CD14-positive monocyte (primary cell): ENCODE data around the gene TTBK1. TPM values are rescaled to one million over a fixed set of nuclear protein-coding genes. Genes with fewer than 3 reads are reported as not detected.

ENCODE experiments used
- DNase-seq, 3 donors: peaks; one replicate each; pipeline ENCODE4 v3.0.0-alpha.2; 2011 to 2022
- H2AFZ ChIP-seq: 2 replicates; pipeline ENCODE4 v1.6.0; 2012; ENCODE audit warnings: mild to moderate bottlenecking, low read depth, low read length, inconsistent platforms; ENCODE audit not compliant: insufficient read depth, poor library complexity, severe bottlenecking
- H3K27ac ChIP-seq, 2 donors: 1 replicate in 1 of 2; 2 replicates in 1 of 2; pipeline ENCODE4 v1.5.1; 2012 to 2013; ENCODE audit warnings: low read length in 2 of 2, control low read depth in 1 of 2, inconsistent platforms in 1 of 2, low read depth in 1 of 2, mild to moderate bottlenecking in 1 of 2
- H3K27me3 ChIP-seq, 2 donors: one replicate each; pipeline versions ENCODE4 v1.6.0 to v1.6.1; 2011 to 2013; ENCODE audit warnings: low read length in 2 of 2; ENCODE audit not compliant: control insufficient read depth in 2 of 2, insufficient read depth in 2 of 2
- H3K36me3 ChIP-seq, 2 donors: replicated peaks in 1 of 2; 1 replicate in 1 of 2; 2 replicates in 1 of 2; pipeline versions ENCODE4 v1.5.1 to v1.6.1; 2012 to 2013; ENCODE audit warnings: low read length in 2 of 2, control low read depth in 1 of 2, inconsistent platforms in 1 of 2, mild to moderate bottlenecking in 1 of 2; ENCODE audit not compliant: insufficient read depth in 2 of 2, control insufficient read depth in 1 of 2
- H3K4me1 ChIP-seq, 2 donors: 1 replicate in 1 of 2; 2 replicates in 1 of 2; pipeline versions ENCODE4 v1.5.1 to v1.6.1; 2012 to 2013; ENCODE audit warnings: low read length in 2 of 2, control low read depth in 1 of 2, inconsistent platforms in 1 of 2, mild to moderate bottlenecking in 1 of 2, moderate library complexity in 1 of 2; ENCODE audit not compliant: insufficient read depth in 2 of 2, control insufficient read depth in 1 of 2
- H3K4me2 ChIP-seq: replicated peaks from 2 replicates; pipeline ENCODE3; 2012; ENCODE audit warnings: low read length, moderate library complexity, mild to moderate bottlenecking; ENCODE audit not compliant: poor library complexity, severe bottlenecking; ENCODE audit errors: extremely low read depth
- H3K4me3 ChIP-seq, 3 experiments: fragments of 200-600 bp in 1 of 3; sonication (generic) in 1 of 3; replicated peaks in 1 of 3; 1 replicate in 2 of 3; 2 replicates in 1 of 3; pipeline ENCODE4 v1.5.1; 2011 to 2013; ENCODE audit warnings: low read length in 3 of 3, mild to moderate bottlenecking in 3 of 3, control low read depth in 2 of 3, low read depth in 2 of 3, inconsistent platforms in 1 of 3, moderate library complexity in 1 of 3
- H3K79me2 ChIP-seq: 2 replicates; pipeline ENCODE4 v1.6.0; 2012; ENCODE audit warnings: mild to moderate bottlenecking, control low read depth, inconsistent platforms, low read length, moderate library complexity; ENCODE audit not compliant: insufficient read depth
- H3K9ac ChIP-seq: 2 replicates; pipeline ENCODE4 v1.6.0; 2017; ENCODE audit warnings: low read length, mild to moderate bottlenecking; ENCODE audit not compliant: insufficient read depth, poor library complexity, severe bottlenecking
- H3K9me3 ChIP-seq, 2 donors: replicated peaks in 1 of 2; 1 replicate in 1 of 2; 2 replicates in 1 of 2; pipeline versions ENCODE4 v1.5.1 to v1.6.1; 2012 to 2013; ENCODE audit warnings: low read length in 2 of 2, control low read depth in 1 of 2; ENCODE audit not compliant: control insufficient read depth in 1 of 2, insufficient read depth in 1 of 2
- H4K20me1 ChIP-seq: 2 replicates; pipeline ENCODE4 v1.6.0; 2012; ENCODE audit warnings: mild to moderate bottlenecking, low read length, control low read depth, moderate library complexity; ENCODE audit not compliant: insufficient read depth
- H3K27ac Mint-ChIP-seq, 7 donors: one replicate each; pipeline ENCODE4 v1.8.0; 2020; ENCODE audit warnings: mild to moderate bottlenecking in 7 of 7, mixed read lengths in 7 of 7, moderate library complexity in 6 of 7, inconsistent platforms in 2 of 7
- H3K27me3 Mint-ChIP-seq, 3 donors: one replicate each; pipeline ENCODE4 v1.8.0; 2021 to 2022; ENCODE audit warnings: low read depth in 3 of 3, mild to moderate bottlenecking in 3 of 3, mixed read lengths in 3 of 3, moderate library complexity in 3 of 3, inconsistent platforms in 1 of 3
- H3K36me3 Mint-ChIP-seq, 2 donors: one replicate each; pipeline ENCODE4 v1.8.0; 2020; ENCODE audit warnings: mixed read lengths in 2 of 2, inconsistent platforms in 1 of 2, mild to moderate bottlenecking in 1 of 2
- H3K4me1 Mint-ChIP-seq: one replicate; pipeline ENCODE4 v1.8.0; 2020; ENCODE audit warnings: mild to moderate bottlenecking, mixed read lengths
- H3K4me3 Mint-ChIP-seq, 2 donors: one replicate each; pipeline ENCODE4 v1.8.0; 2020; ENCODE audit warnings: mild to moderate bottlenecking in 2 of 2, mixed read lengths in 2 of 2, moderate library complexity in 1 of 2
- H3K9me3 Mint-ChIP-seq, 7 donors: one replicate each; pipeline ENCODE4 v1.8.0; 2020 to 2022; ENCODE audit warnings: mixed read lengths in 7 of 7, mild to moderate bottlenecking in 6 of 7, moderate library complexity in 6 of 7, inconsistent platforms in 2 of 7
- WGBS: methylation state at CpG from one replicate; pipeline ENCODE4 v1.1.5; 2013; ENCODE audit warnings: missing lambda C conversion rate; ENCODE audit not compliant: insufficient coverage; 5-methylcytosine and 5-hydroxymethylcytosine counted together
- intact Hi-C, 2 donors: fragments of 100-400 bp; cut with micrococcal nuclease; formaldehyde crosslinking; loops; one replicate each; pipeline versions ENCODE4 v1.15.0 to v1.15.1; 2023
- polyA plus RNA-seq, 3 donors: library from polyadenylated mRNA; depleted of rRNA in 1 of 3; unstranded in 2 of 3; stranded (reverse) in 1 of 3; fragments of 300-500 nt in 2 of 3; fragments of >200 nt in 1 of 3; fragmentation: Illumina TruSeq in 2 of 3; gene quantifications; 1 replicate in 2 of 3; 2 replicates in 1 of 3; pipeline ENCODE4 v1.2.3, GENCODE V29; 2012 to 2021
- TF ChIP-seq, protein P1 (sequence below): fragments of 200-600 bp; IDR thresholded peaks from one replicate; pipeline ENCODE4 v1.8.0; 2022; ENCODE audit warnings: antibody characterized with exemption, mild to moderate bottlenecking

TTBK1 gene
- polyA plus RNA-seq, 3 donors: not detected

DNA sequence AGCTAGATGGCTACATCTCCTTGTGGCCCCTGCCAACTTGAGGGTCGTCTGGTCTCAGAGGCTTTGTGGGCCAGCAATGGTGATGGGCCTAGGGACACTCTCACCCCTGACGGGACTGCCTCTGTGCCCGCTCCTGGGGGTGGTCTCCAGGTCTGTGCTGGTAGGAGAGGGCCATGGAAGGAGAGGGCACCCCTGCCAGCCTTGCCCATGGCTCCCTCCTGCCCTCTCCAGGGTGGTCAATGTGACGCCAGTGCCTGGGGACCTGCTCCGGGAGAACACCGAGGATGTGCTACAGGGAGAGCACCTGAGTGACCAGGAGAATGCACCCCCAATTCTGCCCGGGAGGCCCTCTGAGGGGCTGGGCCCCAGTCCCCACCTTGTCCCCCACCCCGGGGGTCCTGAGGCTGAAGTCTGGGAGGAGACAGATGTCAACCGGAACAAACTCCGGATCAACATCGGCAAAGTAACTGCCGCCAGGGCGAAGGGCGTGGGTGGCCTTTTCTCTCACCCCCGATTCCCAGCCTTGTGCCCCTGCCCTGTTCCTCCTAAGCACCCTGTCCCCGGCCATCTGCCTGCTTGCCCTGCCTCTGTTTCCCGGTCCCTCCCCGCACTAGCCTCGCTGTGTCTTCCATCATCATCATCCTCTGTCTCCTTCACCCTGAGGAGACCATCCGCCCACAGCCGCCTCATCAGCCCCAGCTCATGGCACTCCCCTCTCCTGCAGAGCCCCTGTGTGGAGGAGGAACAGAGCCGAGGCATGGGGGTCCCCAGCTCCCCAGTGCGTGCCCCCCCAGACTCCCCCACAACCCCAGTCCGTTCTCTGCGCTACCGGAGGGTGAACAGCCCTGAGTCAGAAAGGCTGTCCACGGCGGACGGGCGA lies 15.8 kb downstream of the TTBK1 start:
- Histone ChIP-seq H3K79me2 (no peaks in the 10 kb centered on the region), H3K4me1 (no peaks in the 10 kb centered on the region), H3K9me3 (no peaks in the 10 kb centered on the region), H3K4me3 (no peak overlapping the region), H4K20me1 (no peaks in the 10 kb centered on the region), H3K27ac (no peak overlapping the region), H3K9ac (no peak overlapping the region), H2AFZ (no peak overlapping the region), H3K36me3 (no peaks in the 10 kb centered on the region), H3K27me3 (no peaks in the 10 kb centered on the region), H3K4me2 (no peak overlapping the region)
- intact Hi-C loops: no loop called here
- TF ChIP-seq, protein P1, sequence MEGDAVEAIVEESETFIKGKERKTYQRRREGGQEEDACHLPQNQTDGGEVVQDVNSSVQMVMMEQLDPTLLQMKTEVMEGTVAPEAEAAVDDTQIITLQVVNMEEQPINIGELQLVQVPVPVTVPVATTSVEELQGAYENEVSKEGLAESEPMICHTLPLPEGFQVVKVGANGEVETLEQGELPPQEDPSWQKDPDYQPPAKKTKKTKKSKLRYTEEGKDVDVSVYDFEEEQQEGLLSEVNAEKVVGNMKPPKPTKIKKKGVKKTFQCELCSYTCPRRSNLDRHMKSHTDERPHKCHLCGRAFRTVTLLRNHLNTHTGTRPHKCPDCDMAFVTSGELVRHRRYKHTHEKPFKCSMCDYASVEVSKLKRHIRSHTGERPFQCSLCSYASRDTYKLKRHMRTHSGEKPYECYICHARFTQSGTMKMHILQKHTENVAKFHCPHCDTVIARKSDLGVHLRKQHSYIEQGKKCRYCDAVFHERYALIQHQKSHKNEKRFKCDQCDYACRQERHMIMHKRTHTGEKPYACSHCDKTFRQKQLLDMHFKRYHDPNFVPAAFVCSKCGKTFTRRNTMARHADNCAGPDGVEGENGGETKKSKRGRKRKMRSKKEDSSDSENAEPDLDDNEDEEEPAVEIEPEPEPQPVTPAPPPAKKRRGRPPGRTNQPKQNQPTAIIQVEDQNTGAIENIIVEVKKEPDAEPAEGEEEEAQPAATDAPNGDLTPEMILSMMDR: no peak
- Mint-ChIP-seq H3K9me3 (no peaks in the 10 kb centered on the region), H3K4me1 (peaks cover 4% of the 10 kb centered on the region), H3K36me3 (no peaks in the 10 kb centered on the region), H3K27me3 (peaks cover 7 to 27% (median 14%) of the 10 kb centered on the region in 3 donors), H3K27ac (no peak overlapping the region), H3K4me3 (no peak overlapping the region)
- 97% methylated on average over 20 of the region's 30 CpGs for WGBS
- no peak for DNase-seq

DNA sequence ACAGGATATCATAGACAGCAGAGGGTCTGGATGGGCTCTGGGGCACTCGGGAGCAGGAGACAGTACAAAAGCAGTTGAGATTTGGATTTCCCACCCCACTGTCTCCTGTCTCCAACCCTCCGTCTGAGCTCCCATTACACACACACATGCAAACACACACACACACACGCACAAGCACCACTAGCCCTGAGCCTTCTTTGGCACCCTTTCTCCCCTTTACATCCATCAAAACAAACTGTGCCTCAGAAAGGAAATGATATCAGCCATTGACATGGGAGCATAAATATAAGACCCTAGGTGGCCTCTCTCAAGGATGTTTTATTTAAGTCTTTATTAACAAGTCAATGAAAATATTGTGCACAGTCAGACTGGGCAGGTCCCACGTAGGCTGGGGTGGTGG lies 17.5 kb downstream of the TTBK1 start:
- WGBS: 77% methylated on average over 3 of the region's 4 CpGs
- Histone ChIP-seq H3K79me2 (no peaks in the 10 kb centered on the region), H3K9me3 (no peaks in the 10 kb centered on the region), H2AFZ (no peak overlapping the region), H3K27ac (no peak overlapping the region), H3K9ac (no peak overlapping the region), H3K4me3 (no peak overlapping the region), H4K20me1 (no peaks in the 10 kb centered on the region), H3K27me3 (no peaks in the 10 kb centered on the region), H3K4me2 (no peak overlapping the region), H3K36me3 (no peaks in the 10 kb centered on the region), H3K4me1 (no peaks in the 10 kb centered on the region)
- Mint-ChIP-seq H3K4me1 (peaks cover 4% of the 10 kb centered on the region), H3K9me3 (no peaks in the 10 kb centered on the region), H3K27me3 (peaks cover 6 to 22% (median 13%) of the 10 kb centered on the region in 3 donors), H3K4me3 (no peak overlapping the region), H3K36me3 (no peaks in the 10 kb centered on the region), H3K27ac (no peak overlapping the region)
- TF ChIP-seq, protein P1: no peak
- intact Hi-C loops: loop anchor here (5.0 to 10.0 kb wide), 4 partner anchors 77 to 247 kb away; no protein-coding TSS in a partner anchor
- no peak for DNase-seq
